GM18505 (cell line): ENCODE data around the gene IQSEC1.

Experiments
- ATAC-seq: cut with Tn5 transposase; IDR thresholded peaks from one replicate; pipeline ENCODE4 v1.9.1; 2021; ENCODE audit not compliant: unreplicated experiment
- POLR2A ChIP-seq: IDR thresholded peaks from 4 replicates; pipeline ENCODE4 v1.6.1; 2011; ENCODE audit warnings: borderline replicate concordance; ENCODE audit not compliant: insufficient read depth, insufficient read length; ENCODE audit errors: extremely low read depth

The IQSEC1 gene

DNA sequence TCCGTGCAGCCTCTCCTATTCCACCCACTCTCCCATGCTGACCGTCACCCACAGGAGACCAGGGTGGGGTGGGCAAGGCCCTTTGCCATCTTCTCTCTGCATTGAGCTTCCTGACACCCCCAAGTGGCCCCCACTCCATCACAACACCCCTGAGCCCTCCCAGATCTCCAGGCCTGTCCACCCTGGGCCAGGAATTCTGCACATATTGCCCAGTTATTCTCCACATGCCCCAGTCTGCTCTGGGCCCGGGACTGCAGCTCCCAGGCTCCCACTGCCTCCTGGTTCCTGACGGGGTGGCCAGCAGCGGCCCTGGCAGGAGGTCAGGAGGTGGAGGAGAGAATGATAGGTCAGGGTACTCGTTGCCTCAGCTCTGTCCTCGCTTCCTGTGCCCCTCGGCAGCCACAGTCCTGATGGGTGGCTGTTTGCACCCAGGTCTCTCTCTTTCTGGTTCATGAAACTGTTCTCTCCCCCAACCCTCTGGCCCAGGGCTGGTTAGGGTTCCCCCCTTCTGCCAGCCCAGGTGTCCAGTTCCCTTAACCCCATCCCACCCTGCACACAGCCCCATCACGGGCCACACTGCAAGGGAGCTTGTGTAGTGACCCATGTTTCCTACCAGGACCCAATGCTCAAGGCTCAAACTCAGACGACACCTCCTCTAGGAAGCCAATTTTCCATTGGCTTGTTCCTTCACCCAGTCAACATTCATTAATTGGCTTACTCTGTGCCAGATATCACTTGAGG is 47.3 kb downstream of the IQSEC1 start:
- ATAC-seq, result no peak
- no peak for TF ChIP-seq POLR2A

DNA sequence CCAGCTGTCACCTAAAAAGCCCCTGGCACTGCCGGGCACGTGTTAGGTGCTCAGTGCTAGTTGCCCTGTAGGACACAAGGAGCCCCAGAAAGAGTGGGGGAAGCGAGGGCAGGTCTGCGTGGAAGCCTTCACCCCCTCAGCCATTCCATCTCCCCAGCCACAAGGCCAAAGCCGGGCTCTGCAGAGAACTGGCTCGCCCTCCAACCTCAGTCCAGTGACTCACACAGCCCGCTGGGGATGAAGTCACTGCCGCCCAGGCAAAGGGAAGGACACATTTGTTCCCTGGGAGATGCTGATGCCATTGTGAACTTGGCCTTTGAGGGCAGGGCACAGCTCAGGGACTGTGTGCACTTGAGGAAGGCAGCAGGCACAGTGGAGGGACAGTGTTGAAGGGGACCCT is 48.1 kb downstream of the IQSEC1 start:
- TF ChIP-seq POLR2A, result no peak
- no peak for ATAC-seq

DNA sequence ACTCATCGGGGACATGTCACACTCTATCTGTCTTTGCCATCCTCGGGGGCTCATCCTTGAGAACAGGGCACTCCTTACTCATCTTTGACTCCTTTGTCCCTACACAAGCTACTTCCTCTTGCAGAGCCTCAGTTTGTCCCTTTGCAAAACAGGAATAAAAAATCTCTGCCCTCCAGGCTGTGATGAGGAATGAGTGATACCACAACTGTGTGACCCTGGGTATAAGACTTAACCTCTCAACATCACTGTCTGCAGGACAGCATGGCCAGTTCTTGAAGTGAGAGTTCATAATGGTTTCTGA is 48.5 kb downstream of the IQSEC1 start:
- no peak for ATAC-seq

DNA sequence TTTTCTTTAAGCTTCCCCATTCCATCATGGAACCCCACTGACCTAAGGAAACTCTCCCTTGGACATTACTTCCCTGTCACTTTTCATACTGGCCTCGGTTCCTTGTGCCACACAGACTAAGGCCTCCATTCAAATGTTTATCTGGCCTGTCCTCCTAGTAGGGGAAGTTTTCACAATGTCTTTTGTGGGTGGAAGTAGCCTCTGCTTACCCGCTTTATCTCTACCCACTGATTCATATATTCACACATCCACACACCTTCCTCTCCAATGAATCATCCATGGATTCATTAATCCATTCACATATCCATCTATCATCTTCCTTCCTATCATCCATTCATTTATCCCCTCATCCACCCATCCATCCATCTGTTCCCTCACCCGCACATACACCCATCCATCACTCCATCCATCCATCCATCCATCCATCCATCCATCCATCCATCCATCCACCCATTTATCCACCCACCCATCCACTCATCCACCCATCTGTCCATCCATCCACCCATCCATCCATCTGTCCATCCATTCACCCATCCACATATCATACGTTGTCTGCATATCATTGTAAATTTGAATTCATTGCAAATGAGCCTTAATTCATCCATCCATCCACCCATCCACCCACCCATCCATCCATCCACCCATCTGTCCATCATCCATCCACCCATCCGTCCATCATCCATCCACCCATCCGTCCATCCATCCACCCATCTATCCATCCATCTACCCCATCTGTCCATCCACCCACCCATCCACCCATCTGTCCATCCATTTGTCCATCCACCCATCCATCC is 49.1 kb downstream of the IQSEC1 start:
- ATAC-seq, result no peak
- no peak for TF ChIP-seq POLR2A

More for the DNA sequence above, 48.5 kb downstream of the IQSEC1 start:
- no peak for TF ChIP-seq POLR2A

DNA sequence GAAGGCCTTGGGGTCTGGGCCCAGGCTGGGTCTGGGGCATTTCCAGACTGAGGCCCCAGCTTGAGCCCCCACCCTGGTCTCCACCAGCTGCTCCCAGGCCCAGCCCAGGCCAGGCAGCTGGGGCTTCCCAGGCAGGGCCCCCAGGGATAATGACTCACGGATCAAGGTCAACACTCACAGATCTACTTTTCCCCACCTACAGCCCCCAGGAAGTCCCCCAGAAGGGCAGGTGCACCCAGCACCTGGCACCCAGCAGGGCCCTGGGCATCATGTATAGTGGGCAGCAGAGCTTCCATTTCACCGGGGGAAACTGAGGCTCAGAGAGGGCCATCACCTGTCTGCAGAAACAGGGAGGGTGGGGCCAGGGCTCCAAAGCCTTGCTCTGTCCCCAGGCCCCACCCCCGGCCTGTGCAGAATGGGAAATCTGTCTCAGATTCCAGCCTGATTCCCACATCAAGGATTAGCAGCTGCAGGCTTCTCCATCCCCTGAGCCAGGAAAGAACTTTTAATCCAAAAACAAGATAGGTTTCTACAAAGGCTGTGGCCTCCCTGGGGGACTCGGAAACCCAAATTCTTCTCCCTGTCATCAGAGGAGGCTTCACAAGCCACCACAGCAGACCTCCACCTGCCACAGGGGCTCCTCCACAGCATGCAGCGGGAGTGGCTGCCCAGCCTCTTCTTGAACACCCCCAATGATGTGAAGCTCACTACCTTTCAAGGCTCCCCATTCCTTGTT is 49.8 kb downstream of the IQSEC1 start:
- TF ChIP-seq POLR2A, result no peak
- ATAC-seq, result peak; percentile 23

DNA sequence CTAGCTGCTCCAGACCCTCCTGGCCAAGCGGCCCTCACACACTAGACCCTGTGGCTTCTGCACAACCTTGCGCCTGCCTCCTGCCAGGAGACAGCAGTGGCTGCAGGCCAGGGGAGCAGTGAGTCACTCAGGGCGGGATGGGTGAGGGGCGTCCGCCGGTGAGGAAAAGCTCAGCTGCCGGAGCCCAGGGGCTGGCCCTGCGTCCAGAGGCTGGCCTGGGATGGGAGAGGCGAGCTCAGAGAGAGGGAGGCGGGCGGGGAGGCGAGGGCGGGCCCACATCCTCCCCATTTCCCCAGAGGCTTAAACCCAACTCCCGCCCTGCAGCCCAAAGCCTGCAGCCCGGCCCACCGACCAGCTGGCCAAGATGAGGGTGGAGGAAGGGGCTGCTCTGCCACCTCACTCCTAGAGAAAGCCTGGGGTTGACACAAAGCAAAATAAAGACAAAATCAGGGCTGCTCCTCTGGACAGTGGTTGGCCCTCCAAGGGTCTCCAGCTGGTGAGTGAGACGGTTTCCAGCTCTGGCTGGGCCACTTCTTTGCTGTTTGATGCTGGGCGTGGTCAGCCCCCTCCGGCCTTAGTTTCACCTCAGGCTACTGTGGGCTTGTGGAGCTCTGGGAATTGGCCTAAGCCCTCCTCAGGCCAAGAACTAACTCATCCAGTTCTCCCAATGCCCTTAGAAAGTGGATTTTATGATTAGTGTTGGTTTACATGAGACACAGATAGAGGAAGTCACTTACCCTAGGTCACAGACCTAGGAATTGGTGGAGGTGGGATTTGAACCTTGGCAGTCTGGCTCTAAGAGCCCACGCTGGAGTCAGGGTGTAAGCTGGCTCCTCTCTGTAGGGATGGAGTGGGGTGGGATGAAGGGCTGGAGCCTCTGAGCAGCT is 50.6 kb downstream of the IQSEC1 start:
- peak; percentile 47 for ATAC-seq
- no peak for TF ChIP-seq POLR2A

DNA sequence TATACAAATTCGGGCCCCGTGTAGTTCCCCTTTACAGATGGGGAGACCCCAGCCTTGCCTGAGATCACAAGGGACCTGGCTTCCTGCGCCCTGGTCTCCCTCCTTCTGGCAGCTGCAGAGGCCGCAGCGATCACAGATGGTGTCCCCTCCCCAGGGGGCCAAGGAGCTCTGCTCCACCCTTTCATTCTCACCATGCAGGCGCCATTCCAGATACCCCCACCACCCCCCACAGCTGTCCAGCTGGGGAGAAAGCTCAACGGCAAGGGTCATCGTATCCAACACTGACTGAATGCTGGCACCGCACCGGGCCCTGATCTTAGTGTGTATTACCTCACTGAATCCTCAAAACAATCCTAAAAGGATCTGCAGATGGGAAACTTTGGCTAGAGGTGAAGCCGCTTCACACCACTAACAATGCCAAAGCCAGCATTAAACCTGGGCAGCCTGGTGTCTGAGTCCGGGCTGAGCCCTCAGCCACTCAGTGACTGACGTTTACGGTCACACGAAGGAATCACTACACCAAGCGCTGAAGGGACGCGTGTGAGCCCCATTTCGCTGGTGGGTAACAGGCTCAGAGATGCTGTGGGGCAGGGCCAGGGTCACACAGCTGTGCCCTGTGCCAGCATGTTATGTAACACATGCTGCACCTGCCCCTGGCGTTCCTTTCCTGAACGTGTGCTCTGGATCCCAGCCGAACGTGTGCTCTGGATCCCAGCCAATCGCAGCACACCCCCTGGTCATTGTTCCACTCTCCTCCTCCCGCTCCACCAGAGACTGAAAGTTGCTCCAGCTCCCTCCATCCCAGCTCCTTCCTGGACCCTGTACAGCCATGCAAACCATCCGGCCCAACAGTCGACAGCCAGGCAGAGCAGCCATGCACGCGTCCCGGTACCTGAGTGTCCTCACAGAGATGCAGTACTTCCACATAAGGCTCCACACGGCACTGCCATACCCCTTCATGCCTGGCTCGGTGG is 51.8 kb downstream of the IQSEC1 start:
- ATAC-seq, result no peak
- TF ChIP-seq POLR2A, result peak; percentile 56

DNA sequence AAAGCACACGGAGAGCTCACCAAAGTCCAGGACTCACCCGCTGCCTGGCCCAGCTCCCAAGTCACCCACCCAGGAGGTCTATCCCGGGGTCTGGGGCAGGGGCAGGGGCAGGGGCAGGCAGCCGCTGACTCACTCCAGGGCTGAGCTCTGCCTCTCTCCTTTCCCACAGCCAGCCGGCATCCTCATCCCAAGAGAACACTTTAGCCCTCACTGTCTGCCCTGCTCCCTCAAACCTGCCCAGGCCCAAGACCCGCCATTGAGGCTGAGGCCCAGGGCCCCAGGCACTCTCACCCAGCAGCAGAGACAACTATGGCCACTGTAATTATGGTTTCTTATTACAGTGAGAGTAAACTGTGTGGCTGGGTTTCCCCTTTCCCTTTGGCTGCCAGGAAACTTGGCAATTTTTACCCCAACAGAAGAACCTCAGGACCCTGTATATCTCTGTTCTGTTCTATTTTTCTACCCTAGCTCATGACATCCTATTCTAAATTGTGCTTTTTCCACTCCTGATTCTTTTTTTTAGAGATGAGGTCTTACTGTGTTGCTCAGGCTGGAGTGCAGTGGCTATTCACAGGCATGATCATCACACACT is 53.0 kb downstream of the IQSEC1 start:
- no peak for TF ChIP-seq POLR2A
- no peak for ATAC-seq

DNA sequence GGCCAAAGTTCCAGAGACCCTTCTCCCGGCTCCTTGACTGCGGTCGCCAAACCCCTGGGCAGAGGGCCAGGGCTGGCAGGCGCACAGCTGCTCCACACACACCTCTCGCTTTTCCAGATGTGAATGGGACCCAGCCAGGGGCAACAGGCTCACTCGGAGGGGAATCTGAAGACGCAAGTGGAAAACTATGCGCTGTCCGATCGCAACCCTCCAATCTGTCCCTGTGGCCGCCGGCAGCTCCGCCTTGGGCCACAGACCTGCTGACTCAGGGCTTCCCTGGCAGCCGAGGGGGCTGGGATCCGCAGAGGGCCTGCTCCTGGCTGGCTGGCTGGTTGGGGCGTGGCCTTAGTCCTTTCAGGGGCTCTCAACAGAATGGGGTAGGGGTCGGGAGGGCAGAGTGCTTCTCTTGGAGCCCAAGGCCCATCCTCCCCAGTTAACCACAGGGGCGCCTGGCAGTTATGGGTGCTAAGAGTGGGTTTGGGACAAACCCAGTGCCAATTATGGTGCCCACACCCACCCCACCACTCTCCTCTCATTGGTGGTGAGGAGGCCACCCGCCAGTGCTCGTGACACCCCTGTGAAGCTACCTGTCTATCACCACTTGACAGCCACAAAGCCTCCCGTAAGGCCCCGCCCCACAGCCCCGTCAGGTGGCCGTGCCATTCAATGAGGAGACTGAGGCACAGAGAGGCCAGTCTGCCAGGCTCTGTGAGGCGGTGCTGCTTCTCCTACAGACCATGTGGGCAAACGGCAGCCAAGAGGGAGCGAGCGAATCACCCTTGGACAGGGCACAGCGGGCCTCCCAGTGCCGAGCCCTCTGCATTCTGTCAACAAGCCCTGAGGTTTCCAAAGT is 53.8 kb downstream of the IQSEC1 start:
- no peak for ATAC-seq
- no peak for TF ChIP-seq POLR2A

DNA sequence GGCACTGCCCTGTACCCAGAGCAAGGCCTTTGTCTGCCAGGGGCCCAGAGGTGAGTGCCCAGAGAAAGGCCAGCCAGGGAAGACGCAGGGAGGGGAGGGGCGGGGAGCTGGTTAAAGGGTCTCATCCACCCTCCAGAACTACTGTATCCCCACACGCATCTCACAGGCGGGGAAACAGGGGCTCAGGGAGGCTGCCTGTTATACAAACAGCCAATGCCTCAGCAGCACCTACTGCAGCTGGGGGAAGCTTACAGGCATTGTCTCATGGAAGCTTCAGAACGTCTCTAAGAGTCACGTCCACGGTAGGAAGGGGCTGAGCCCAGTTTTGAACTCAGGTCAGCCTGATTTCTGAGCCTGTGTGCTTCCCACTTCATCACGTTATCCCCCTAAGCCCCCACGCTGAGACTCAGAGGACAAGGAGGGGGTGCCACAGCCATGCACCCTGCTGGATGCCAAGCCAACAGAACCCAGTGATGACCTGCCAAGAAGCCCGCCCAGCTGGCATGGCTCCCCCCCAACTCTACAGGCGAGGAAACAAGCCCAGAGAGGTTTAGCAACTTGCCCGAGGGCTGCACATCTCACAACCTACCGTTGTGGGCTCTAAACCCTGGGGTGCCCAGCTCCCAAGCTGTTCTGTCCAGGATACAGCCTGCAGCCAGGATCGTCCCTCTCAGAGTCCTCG is 54.5 kb downstream of the IQSEC1 start:
- TF ChIP-seq POLR2A, result no peak
- no peak for ATAC-seq
